SK-N-SH (cell line): ENCODE data around the gene RNF157. TPM values are rescaled to one million over a fixed set of nuclear protein-coding genes. Genes with fewer than 3 reads are reported as not detected.
A peak's percentile ranks its signal among the peaks of the same experiment; 100 is the strongest.

ENCODE experiments used
- CTCF ChIA-PET: fragments of 300-600, 350-600 bp; formaldehyde crosslinking; extraction: SDS; loops from one replicate; lab custom pipeline; 2021; lab: Yijun Ruan, JAX
- POLR2A ChIA-PET: fragments of 350-600 bp; sonication (Branson Sonifier 250); formaldehyde crosslinking; extraction: SDS; loops from one replicate; lab custom pipeline; 2020; ENCODE audit warnings: antibody characterized with exemption, inconsistent platforms; lab: Yijun Ruan, JAX
- DNase-seq: peaks from one replicate; pipeline ENCODE4 v3.0.0; 2012
- H2AFZ ChIP-seq: fragments of 200-600 bp; sonication (generic); 2 replicates; pipeline ENCODE4 v1.8.1; 2016; ENCODE audit warnings: antibody characterized with exemption, mild to moderate bottlenecking, low read depth
- H3F3A ChIP-seq: fragments of 200-600 bp; sonication (generic); replicated peaks from 2 replicates; pipeline ENCODE3; 2016; ENCODE audit warnings: antibody characterized with exemption, mild to moderate bottlenecking; ENCODE audit not compliant: insufficient read depth
- H3K27ac ChIP-seq, 2 experiments: fragments of 200-500 bp in 1 of 2; fragments of 200-600 bp in 1 of 2; sonication (Bioruptor generic) in 1 of 2; sonication (generic), shearing (Covaris generic) in 1 of 2; 2 replicates each; pipeline versions ENCODE4 v1.5.1 to v1.6.1; 2014 to 2016; ENCODE audit warnings: low read depth in 2 of 2, inconsistent platforms in 1 of 2, low read length in 1 of 2, mild to moderate bottlenecking in 1 of 2, mixed read lengths in 1 of 2
- H3K27me3 ChIP-seq: fragments of 200-600 bp; sonication (generic), shearing (Covaris generic); 2 replicates; pipeline ENCODE4 v1.6.1; 2016; ENCODE audit warnings: mixed run types; ENCODE audit not compliant: insufficient read depth
- H3K36me3 ChIP-seq, 2 experiments: fragments of 200-500 bp in 1 of 2; fragments of 200-600 bp in 1 of 2; sonication (Bioruptor generic) in 1 of 2; sonication (generic) in 1 of 2; replicated peaks in 1 of 2; 2 replicates each; pipeline versions ENCODE3 to v1.5.1; 2014 to 2016; ENCODE audit warnings: low read length in 1 of 2, mild to moderate bottlenecking in 1 of 2; ENCODE audit not compliant: insufficient read depth in 2 of 2, control insufficient read depth in 1 of 2
- H3K4me1 ChIP-seq, 2 experiments: fragments of 200-500 bp in 1 of 2; fragments of 200-600 bp in 1 of 2; sonication (Bioruptor generic) in 1 of 2; sonication (generic), shearing (Covaris generic) in 1 of 2; 2 replicates each; pipeline versions ENCODE4 v1.5.1 to v1.6.1; 2014 to 2016; ENCODE audit warnings: low read depth in 1 of 2, low read length in 1 of 2, mixed run types in 1 of 2; ENCODE audit not compliant: insufficient read depth in 2 of 2, control insufficient read depth in 1 of 2
- H3K4me2 ChIP-seq: fragments of 200-600 bp; sonication (generic), shearing (Covaris generic); 2 replicates; pipeline ENCODE4 v1.6.1; 2017; ENCODE audit warnings: mixed run types
- H3K4me3 ChIP-seq, 2 experiments: fragments of 200-500 bp in 1 of 2; fragments of 200-600 bp in 1 of 2; sonication (Bioruptor generic) in 1 of 2; sonication (generic), shearing (Covaris generic) in 1 of 2; 2 replicates each; pipeline versions ENCODE4 v1.5.1 to v1.8.1; 2014 to 2016; ENCODE audit warnings: low read depth in 2 of 2, inconsistent platforms in 1 of 2, low read length in 1 of 2, mild to moderate bottlenecking in 1 of 2, mixed read lengths in 1 of 2, moderate library complexity in 1 of 2
- H3K79me2 ChIP-seq: fragments of 200-600 bp; sonication (generic); 2 replicates; pipeline ENCODE4 v1.8.1; 2017; ENCODE audit warnings: mild to moderate bottlenecking; ENCODE audit not compliant: insufficient read depth
- H3K9ac ChIP-seq: fragments of 200-600 bp; sonication (generic); 2 replicates; pipeline ENCODE4 v1.6.1; 2017; ENCODE audit warnings: mixed run types
- H3K9me2 ChIP-seq: fragments of 200-600 bp; sonication (generic); 2 replicates; pipeline ENCODE4 v1.6.1; 2017; ENCODE audit warnings: mixed run types
- H3K9me3 ChIP-seq: fragments of 200-600 bp; sonication (generic); 2 replicates; pipeline ENCODE4 v1.6.1; 2017; ENCODE audit warnings: mixed run types, mild to moderate bottlenecking, moderate library complexity
- H4K20me1 ChIP-seq: fragments of 200-600 bp; sonication (generic); 2 replicates; pipeline ENCODE4 v1.6.1; 2017; ENCODE audit warnings: mild to moderate bottlenecking, mixed run types; ENCODE audit not compliant: insufficient read depth
- EP300 ChIP-seq, 2 experiments: IDR thresholded peaks; 2 replicates each; pipeline versions ENCODE4 v1.4.0 to v1.6.1; 2012; ENCODE audit warnings: borderline replicate concordance in 1 of 2, low read depth in 1 of 2, low read length in 1 of 2
- GABPA ChIP-seq: IDR thresholded peaks from 2 replicates; pipeline ENCODE4 v1.4.0; 2012; ENCODE audit warnings: low read depth, mild to moderate bottlenecking
- GATA2 ChIP-seq: sonication (generic); formaldehyde crosslinking; IDR thresholded peaks from 2 replicates; pipeline ENCODE4 v1.5.0; 2020; ENCODE audit warnings: mild to moderate bottlenecking, missing genetic modification reagents
- JUND ChIP-seq: IDR thresholded peaks from 2 replicates; pipeline ENCODE4 v1.4.0; 2012
- PBX3 ChIP-seq: IDR thresholded peaks from 2 replicates; pipeline ENCODE4; 2012
- POLR2AphosphoS5 ChIP-seq: IDR thresholded peaks from 2 replicates; pipeline ENCODE4 v1.6.1; 2012; ENCODE audit warnings: low read depth, low read length
- RCOR1 ChIP-seq: fragments of 150-350 bp; IDR thresholded peaks from 2 replicates; pipeline ENCODE4 v1.6.1; 2017; ENCODE audit warnings: antibody characterized with exemption, low read length
- RXRA ChIP-seq: IDR thresholded peaks from 2 replicates; pipeline ENCODE4 v1.4.0; 2012; ENCODE audit warnings: low read depth, mild to moderate bottlenecking, borderline replicate concordance
- SIN3A ChIP-seq: IDR thresholded peaks from 2 replicates; pipeline ENCODE4 v1.6.1; 2012; ENCODE audit warnings: low read depth, mild to moderate bottlenecking, low read length, moderate library complexity, borderline replicate concordance
- TCF12 ChIP-seq: IDR thresholded peaks from 2 replicates; pipeline ENCODE4 v1.4.0; 2012
- WGBS: methylation state at CpG from one replicate; pipeline ENCODE4 v1.1.6; 2017; ENCODE audit warnings: low lambda C conversion rate; 5-methylcytosine and 5-hydroxymethylcytosine counted together
- polyA plus RNA-seq, 3 experiments: library from polyadenylated mRNA; depleted of rRNA; stranded (reverse); fragments of >200 nt; gene quantifications; 2 replicates each; pipeline ENCODE4 v1.2.3, GENCODE V29; 2012

Gene RNF157
- polyA plus RNA-seq, 1 of the 3 experiments (the other 2 are of a cell fraction): 5.2 TPM

- peak; percentile 98 for TF ChIP-seq POLR2AphosphoS5
- TF ChIP-seq SIN3A: peak; percentile 75; the same call in 1 of the 2 replicates
Observed at GRCh38 chr17:76103274-76104139, 136.8 kb downstream of the RNF157 start, which contains the start of gene EXOC7 (continued).

GRCh38 chr17:76102944-76103273 is 137.4 kb downstream of the RNF157 start:
- WGBS: 4% methylated on average over 4 of the region's 4 CpGs
- no peaks in the 10 kb centered on the region for H3K9me3 ChIP-seq
- peak overlapping the region; percentile 71 to 87; a peak in 3 of 4 replicates for H3K27ac ChIP-seq
- H3K9ac ChIP-seq: peak overlapping the region; percentile 86
- H4K20me1 ChIP-seq: no peaks in the 10 kb centered on the region
- CTCF ChIA-PET: interaction anchor here (0.6 to 7.3 kb wide), 12 partner anchors 9 to 198 kb away, joined by 3 to 53 read pairs (median 6); partner anchors contain the start of genes MRPL38 and ZACN
- H2AFZ ChIP-seq: peak overlapping the region; percentile 94
- peaks cover 12% of the 10 kb centered on the region for H3F3A ChIP-seq
- peak overlapping the region; percentile 68 to 95 for H3K4me3 ChIP-seq
- POLR2A ChIA-PET: interaction anchor here (0.6 to 1.3 kb wide), 5 partner anchors 12 to 332 kb away, joined by 3 to 7 read pairs (median 3); no protein-coding TSS in a partner anchor
- peaks cover 27% of the 10 kb centered on the region for H3K79me2 ChIP-seq
- DNase-seq: no peak
- H3K4me1 ChIP-seq: peaks cover 3 to 15% of the 10 kb centered on the region in 2 experiments; a peak in 2 of 4 replicates
- H3K9me2 ChIP-seq: no peaks in the 10 kb centered on the region
- TF ChIP-seq JUND (no peak), GABPA (no peak)
- no peaks in the 10 kb centered on the region for H3K27me3 ChIP-seq
- peak overlapping the region; percentile 98 for H3K4me2 ChIP-seq
- peaks cover 18 to 45% of the 10 kb centered on the region in 2 experiments for H3K36me3 ChIP-seq

DNA sequence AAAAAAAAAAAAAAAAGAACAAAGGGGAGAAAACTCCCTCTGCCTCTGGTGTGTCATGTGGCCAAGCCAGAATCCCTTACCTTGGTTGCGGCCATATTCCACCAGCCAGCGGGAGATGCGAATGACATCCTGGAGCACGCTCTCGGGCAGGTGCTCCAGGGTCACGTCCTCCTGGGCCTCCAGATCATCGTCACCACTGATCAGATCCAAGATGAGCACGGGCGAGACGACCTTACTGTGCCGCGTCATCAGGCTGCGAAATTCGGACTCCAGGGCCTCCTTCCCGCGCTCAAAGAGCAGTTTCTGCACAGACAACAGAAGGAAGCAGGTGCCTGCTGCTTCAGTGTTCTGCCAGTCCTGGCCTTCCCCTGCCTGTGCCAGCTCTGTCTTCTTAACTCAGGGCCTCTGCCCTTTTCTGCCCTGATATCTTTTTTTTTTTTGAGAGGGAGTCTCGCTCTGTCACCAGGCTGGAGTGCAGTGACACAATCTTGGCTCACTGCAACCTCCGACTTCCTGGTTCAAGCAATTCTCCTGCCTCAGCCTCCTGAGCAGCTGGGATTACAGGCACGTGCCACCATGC is 142.5 kb downstream of the RNF157 start:
- ChIA-PET CTCF (no interaction called here), POLR2A (no interaction called here)
- WGBS: 95% methylated on average over 19 of the region's 19 CpGs
- no peaks in the 10 kb centered on the region for H3K9me3 ChIP-seq
- peaks cover 19% of the 10 kb centered on the region for H3K79me2 ChIP-seq
- no peaks in the 10 kb centered on the region for H3K27me3 ChIP-seq
- H3K4me3 ChIP-seq: no peak overlapping the region
- no peak overlapping the region for H3K27ac ChIP-seq
- no peak overlapping the region for H3K9ac ChIP-seq
- no peak overlapping the region for H3K4me2 ChIP-seq
- H2AFZ ChIP-seq: no peak overlapping the region
- no peak for DNase-seq
- peaks cover 49 to 90% of the 10 kb centered on the region in 2 experiments for H3K36me3 ChIP-seq
- no peaks in the 10 kb centered on the region for H3F3A ChIP-seq
- TF ChIP-seq PBX3: no peak
- TF ChIP-seq TCF12: no peak
- TF ChIP-seq GATA2 (CRISPR knock-in tag): no peak
- no peak for TF ChIP-seq RCOR1
- no peak for TF ChIP-seq EP300 (IDR thresholded peaks at IDR 0.05; ENCODE audit: borderline replicate concordance in 1 of 2, low read depth in 1 of 2, low read length in 1 of 2)
- no peak for TF ChIP-seq RXRA
- no peak for TF ChIP-seq GABPA
- TF ChIP-seq, all 33 proteins: peak for 0
- Histone ChIP-seq H3K4me1 (peaks cover 3 to 7% of the 10 kb centered on the region in 2 experiments; a peak in 2 of 4 replicates), H3K9me2 (no peaks in the 10 kb centered on the region), H4K20me1 (no peaks in the 10 kb centered on the region)
